Measurements from ENCODE around the gene KRT6A. TPM values are rescaled to one million over a fixed set of nuclear protein-coding genes. Genes with fewer than 3 reads are reported as not detected.

The KRT6A gene
- total RNA-seq, 4 donors from 2014 or later, result not detected

GRCh38 chr12:52521175-52521567, 28.1 kb upstream of the KRT6A start:
- DNase-seq (no peak), ATAC-seq (no peak)
- Histone ChIP-seq H3K36me3 (no peaks in the 10 kb centered on the region), H3K27ac (no peak overlapping the region), H3K9me3 (no peaks in the 10 kb centered on the region), H3K4me1 (no peaks in the 10 kb centered on the region), H3K27me3 (peaks cover 0 to 9% (median 0%) of the 10 kb centered on the region in 3 donors), H3K4me3 (no peak overlapping the region)
- in situ Hi-C loops (cut with MboI; ENCODE audit: low sequenced_read_pairs in 4 of 4), result no loop called here
- intact Hi-C loops (cut with DNase I; ENCODE audit: low total_unique reads), result no loop called here
- no peak for TF ChIP-seq POLR2A (IDR thresholded peaks at IDR 0.05)
- no peak for TF ChIP-seq CTCF (IDR thresholded peaks at IDR 0.05 in 4 of 5, conservative IDR thresholded peaks at IDR 0.05 in 1 of 5)

- Histone ChIP-seq H3K27ac (no peak within 1 kb of the TSS), H3K27me3 (peaks cover 0 to 9% (median 0%) of the 10 kb centered on the region in 3 donors), H3K4me1 (no peaks in the 10 kb centered on the region), H3K36me3 (no peaks in the 10 kb centered on the region), H3K4me3 (no peak within 1 kb of the TSS), H3K9me3 (no peaks in the 10 kb centered on the region)
- no peak for ATAC-seq
- DNase-seq, result no peak
- in situ Hi-C loops (cut with MboI; ENCODE audit: low sequenced_read_pairs in 4 of 4), result no loop called here
- intact Hi-C loops (cut with DNase I; ENCODE audit: low total_unique reads), result no loop called here
- TF ChIP-seq POLR2A (IDR thresholded peaks at IDR 0.05) (no peak), CTCF (IDR thresholded peaks at IDR 0.05 in 4 of 5, conservative IDR thresholded peaks at IDR 0.05 in 1 of 5) (no peak)
Measured at GRCh38 chr12:52519826-52520662, 27.0 kb upstream of the KRT6A start, which contains the start of gene KRT5. TSS of gene KRT5 (minus strand) at chr12:52520394. CDS start at chr12:52520296, 98 bp downstream.

- no peaks in the 10 kb centered on the region for H3K36me3 ChIP-seq
- H3K27me3 ChIP-seq, result peaks cover 0 to 9% (median 0%) of the 10 kb centered on the region in 3 donors
- no peak overlapping the region for H3K27ac ChIP-seq
- intact Hi-C loops (cut with DNase I; ENCODE audit: low total_unique reads), result no loop called here
- in situ Hi-C loops (cut with MboI; ENCODE audit: low sequenced_read_pairs in 4 of 4), result no loop called here
- ATAC-seq, result no peak
- H3K4me1 ChIP-seq, result no peaks in the 10 kb centered on the region
- no peak overlapping the region for H3K4me3 ChIP-seq
- TF ChIP-seq CTCF (IDR thresholded peaks at IDR 0.05 in 4 of 5, conservative IDR thresholded peaks at IDR 0.05 in 1 of 5) (no peak), POLR2A (IDR thresholded peaks at IDR 0.05) (no peak)
- no peak for DNase-seq
- no peaks in the 10 kb centered on the region for H3K9me3 ChIP-seq
Measured at GRCh38 chr12:52519387-52519703, 26.3 kb upstream of the KRT6A start.

- H3K4me3 ChIP-seq, result no peak overlapping the region
- TF ChIP-seq CTCF (IDR thresholded peaks at IDR 0.05 in 4 of 5, conservative IDR thresholded peaks at IDR 0.05 in 1 of 5), result no peak
- no peak for TF ChIP-seq POLR2A (IDR thresholded peaks at IDR 0.05)
- peaks cover 0 to 9% (median 0%) of the 10 kb centered on the region in 3 donors for H3K27me3 ChIP-seq
- intact Hi-C loops (cut with DNase I; ENCODE audit: low total_unique reads) (no loop called here), in situ Hi-C loops (cut with MboI; ENCODE audit: low sequenced_read_pairs in 4 of 4) (no loop called here)
- no peak overlapping the region for H3K27ac ChIP-seq
- no peak for ATAC-seq
- no peaks in the 10 kb centered on the region for H3K36me3 ChIP-seq
- no peak for DNase-seq
- no peaks in the 10 kb centered on the region for H3K4me1 ChIP-seq
- no peaks in the 10 kb centered on the region for H3K9me3 ChIP-seq
Measured at GRCh38 chr12:52518574-52519386, 25.7 kb upstream of the KRT6A start.

All from gastrocnemius medialis (tissue), 4 donors.